HL-60 (cell line): ENCODE results near the gene AGPAT4.

Experiments
- CTCF ChIP-seq: IDR thresholded peaks from one replicate; pipeline ENCODE4 v1.5.1; 2011; ENCODE audit warnings: low read length, control low read depth, inconsistent platforms; ENCODE audit not compliant: insufficient read depth
- GABPA ChIP-seq: IDR thresholded peaks from 2 replicates; pipeline ENCODE4 v1.6.1; 2012; ENCODE audit warnings: low read depth
- POLR2AphosphoS5 ChIP-seq: IDR thresholded peaks from 2 replicates; pipeline ENCODE4 v1.6.1; 2012; ENCODE audit warnings: low read depth
- REST ChIP-seq: IDR thresholded peaks from 2 replicates; pipeline ENCODE4 v1.6.1; 2012; ENCODE audit warnings: low read depth; ENCODE audit not compliant: insufficient replicate concordance
- SPI1 ChIP-seq: IDR thresholded peaks from 2 replicates; pipeline ENCODE4 v1.6.1; 2012; ENCODE audit warnings: low read depth, mild to moderate bottlenecking, borderline replicate concordance

- TF ChIP-seq GABPA (no peak), CTCF (no peak), REST (no peak), POLR2AphosphoS5 (no peak), SPI1 (no peak)
These were observed 146.7 kb downstream of the AGPAT4 start for GRCh38 chr6:161127071-161127740.
